H1 (cell line): ENCODE results near the gene SELENBP1. TPM values are rescaled to one million over a fixed set of nuclear protein-coding genes. Genes with fewer than 3 reads are reported as not detected.
A peak's percentile ranks its signal among the peaks of the same experiment; 100 is the strongest.

Source experiments
- CTCF ChIA-PET: fragments of 300-600 bp; sonication (Branson Sonifier 250); formaldehyde crosslinking; loops from one replicate; lab custom pipeline; 2021; ENCODE audit not compliant: partially characterized antibody; lab: Charles Lee
- POLR2A ChIA-PET: fragments of 300-600 bp; sonication (Branson Sonifier 250); formaldehyde crosslinking; loops from one replicate; lab custom pipeline; 2021; ENCODE audit warnings: inconsistent platforms; ENCODE audit not compliant: partially characterized antibody; lab: Charles Lee
- DNase-seq, 2 experiments: peaks; one replicate each; pipeline versions ENCODE4 v3.0.0 to v3.0.0-alpha.2; 2010 to 2022; ENCODE audit warnings: low spot score in 2 of 2, low read depth in 1 of 2, mixed read lengths in 1 of 2
- FAIRE-seq: peaks from 2 replicates; lab custom pipeline; 2011; peaks lifted over from hg19 to GRCh38; lab: Jason Lieb, UNC
- H2AFZ ChIP-seq: 2 replicates; pipeline ENCODE4 v1.8.1; 2012; ENCODE audit warnings: low read length, inconsistent platforms
- H2AK5ac ChIP-seq: 2 replicates; pipeline ENCODE4 v1.6.1; 2013; ENCODE audit warnings: low read depth, low read length
- H2BK120ac ChIP-seq: replicated peaks from 2 replicates; pipeline ENCODE3; 2013; ENCODE audit warnings: low read depth, low read length, inconsistent platforms
- H2BK12ac ChIP-seq: 2 replicates; pipeline ENCODE4 v1.6.1; 2013; ENCODE audit warnings: low read depth, low read length
- H2BK15ac ChIP-seq: 2 replicates; pipeline ENCODE4 v1.6.1; 2013; ENCODE audit warnings: low read length
- H2BK20ac ChIP-seq: 2 replicates; pipeline ENCODE4 v1.6.1; 2013; ENCODE audit warnings: low read length
- H2BK5ac ChIP-seq: 2 replicates; pipeline ENCODE4 v1.6.1; 2013; ENCODE audit warnings: low read depth, low read length
- H3K14ac ChIP-seq: 2 replicates; pipeline ENCODE4 v1.6.1; 2013; ENCODE audit warnings: inconsistent platforms; ENCODE audit not compliant: insufficient read length
- H3K18ac ChIP-seq: 2 replicates; pipeline ENCODE4 v1.6.1; 2013; ENCODE audit warnings: low read length; ENCODE audit errors: extremely low read depth
- H3K23ac ChIP-seq: 2 replicates; pipeline ENCODE4 v1.6.1; 2013; ENCODE audit warnings: inconsistent platforms; ENCODE audit not compliant: insufficient read length
- H3K23me2 ChIP-seq: 2 replicates; pipeline ENCODE4 v1.6.1; 2013; ENCODE audit warnings: low read depth, low read length
- H3K27ac ChIP-seq: 2 replicates; pipeline ENCODE4 v1.6.1; 2011; ENCODE audit warnings: low read depth, low read length, inconsistent platforms
- H3K27me3 ChIP-seq, 4 experiments: replicated peaks in 1 of 4; 1 replicate in 1 of 4; 2 replicates in 3 of 4; pipeline versions ENCODE4 v1.6.1 to v1.8.1; 2011 to 2013; ENCODE audit warnings: low read length in 3 of 4, mild to moderate bottlenecking in 3 of 4, inconsistent platforms in 2 of 4, mixed read lengths in 2 of 4, moderate library complexity in 1 of 4; ENCODE audit not compliant: control insufficient read depth in 3 of 4, insufficient read depth in 3 of 4; ENCODE audit errors: extremely low read depth in 1 of 4
- H3K36me3 ChIP-seq, 4 experiments: 2 replicates each; pipeline versions ENCODE4 v1.6.1 to v1.8.1; 2011 to 2013; ENCODE audit warnings: mild to moderate bottlenecking in 4 of 4, low read length in 3 of 4, moderate library complexity in 2 of 4, control low read depth in 1 of 4, inconsistent platforms in 1 of 4; ENCODE audit not compliant: insufficient read depth in 4 of 4, control insufficient read depth in 2 of 4
- H3K4ac ChIP-seq: replicated peaks from 2 replicates; pipeline ENCODE3; 2013; ENCODE audit warnings: low read length, low read depth, mixed read lengths, inconsistent platforms; ENCODE audit not compliant: insufficient read length
- H3K4me1 ChIP-seq, 4 experiments: replicated peaks in 1 of 4; 1 replicate in 1 of 4; 2 replicates in 3 of 4; pipeline versions ENCODE4 v1.6.1 to v1.8.1; 2011 to 2013; ENCODE audit warnings: low read length in 3 of 4, inconsistent platforms in 2 of 4, mixed read lengths in 1 of 4; ENCODE audit not compliant: insufficient read depth in 4 of 4, control insufficient read depth in 3 of 4
- H3K4me2 ChIP-seq, 2 experiments: 2 replicates each; pipeline versions ENCODE4 v1.6.1 to v1.8.1; 2011 to 2013; ENCODE audit warnings: low read depth in 2 of 2, low read length in 2 of 2, control low read depth in 1 of 2, inconsistent platforms in 1 of 2, mild to moderate bottlenecking in 1 of 2; ENCODE audit not compliant: insufficient read depth in 1 of 2
- H3K4me3 ChIP-seq, 4 experiments: fragments of 200-600, 300-600 bp in 1 of 4; sonication (generic), shearing (Covaris generic), sonication (Bioruptor Twin) in 1 of 4; 2 replicates each; pipeline versions ENCODE4 v1.5.1 to v1.8.1; 2011 to 2016; ENCODE audit warnings: low read length in 4 of 4, low read depth in 3 of 4, control low read depth in 2 of 4, inconsistent platforms in 2 of 4, mild to moderate bottlenecking in 2 of 4, mixed read lengths in 1 of 4, moderate library complexity in 1 of 4; ENCODE audit not compliant: insufficient read depth in 2 of 4; ENCODE audit errors: extremely low read depth in 1 of 4
- H3K56ac ChIP-seq: replicated peaks from 2 replicates; pipeline ENCODE3; 2013; ENCODE audit warnings: low read depth, mild to moderate bottlenecking, mixed read lengths, low read length, inconsistent platforms; ENCODE audit not compliant: insufficient read length
- H3K79me1 ChIP-seq: 2 replicates; pipeline ENCODE4 v1.6.1; 2013; ENCODE audit warnings: low read depth, low read length, control low read depth
- H3K79me2 ChIP-seq, 2 experiments: 2 replicates each; pipeline versions ENCODE4 v1.6.1 to v1.8.1; 2012 to 2013; ENCODE audit warnings: low read length in 2 of 2, mild to moderate bottlenecking in 2 of 2, inconsistent platforms in 1 of 2; ENCODE audit not compliant: insufficient read depth in 2 of 2, control insufficient read depth in 1 of 2
- H3K9ac ChIP-seq, 4 experiments: replicated peaks in 1 of 4; 1 replicate in 1 of 4; 2 replicates in 3 of 4; pipeline versions ENCODE4 v1.6.1 to v1.8.1; 2011 to 2013; ENCODE audit warnings: low read depth in 3 of 4, low read length in 3 of 4, control low read depth in 2 of 4, mild to moderate bottlenecking in 2 of 4, moderate library complexity in 2 of 4, inconsistent platforms in 1 of 4; ENCODE audit errors: extremely low read depth in 1 of 4
- H3K9me3 ChIP-seq, 2 experiments: 2 replicates each; pipeline versions ENCODE4 v1.6.1 to v1.8.1; 2012 to 2013; ENCODE audit warnings: mild to moderate bottlenecking in 2 of 2, moderate library complexity in 2 of 2, control low read depth in 1 of 2, inconsistent platforms in 1 of 2, low read depth in 1 of 2, low read length in 1 of 2, mixed read lengths in 1 of 2; ENCODE audit not compliant: insufficient read depth in 2 of 2
- H4K20me1 ChIP-seq, 2 experiments: replicated peaks in 1 of 2; 2 replicates each; pipeline versions ENCODE3 to v1.8.1; 2011 to 2013; ENCODE audit warnings: inconsistent platforms in 2 of 2, low read length in 2 of 2, mild to moderate bottlenecking in 1 of 2; ENCODE audit not compliant: insufficient read depth in 2 of 2, control insufficient read depth in 1 of 2
- H4K5ac ChIP-seq: 2 replicates; pipeline ENCODE4 v1.6.1; 2013; ENCODE audit warnings: low read length, low read depth, mixed read lengths, inconsistent platforms; ENCODE audit not compliant: insufficient read length
- H4K8ac ChIP-seq: 2 replicates; pipeline ENCODE4 v1.8.0; 2013; ENCODE audit warnings: mild to moderate bottlenecking, moderate library complexity, low read length, inconsistent platforms; ENCODE audit not compliant: insufficient read depth; ENCODE audit errors: extremely low read depth
- H4K91ac ChIP-seq: replicated peaks from 2 replicates; pipeline ENCODE3; 2013; ENCODE audit warnings: low read length, mixed read lengths, inconsistent platforms; ENCODE audit not compliant: insufficient read length
- CEBPB ChIP-seq: IDR thresholded peaks from 2 replicates; pipeline ENCODE4 v1.6.1; 2012; ENCODE audit warnings: low read depth, low read length
- SP2 ChIP-seq: IDR thresholded peaks from 2 replicates; pipeline ENCODE4 v1.6.1; 2012; ENCODE audit warnings: mild to moderate bottlenecking, low read length, inconsistent platforms
- WGBS, 2 experiments: shearing (Covaris generic) in 1 of 2; methylation state at CpG; one replicate each; pipeline versions ENCODE4 v1.1.6 to v1.1.7; 2013 to 2015; ENCODE audit warnings: low lambda C conversion rate in 2 of 2, mixed read lengths in 2 of 2, inconsistent platforms in 1 of 2, low coverage in 1 of 2, missing lambda C conversion rate in 1 of 2; ENCODE audit not compliant: insufficient replicate concordance in 2 of 2, insufficient coverage in 1 of 2, insufficient read length in 1 of 2; ENCODE audit errors: extremely low coverage in 1 of 2, missing lambda C conversion rate in 1 of 2; 5-methylcytosine and 5-hydroxymethylcytosine counted together
- polyA plus RNA-seq, 7 experiments: library from polyadenylated mRNA; depleted of rRNA in 3 of 7; stranded (reverse) in 5 of 7; unstranded in 2 of 7; fragments of >200 nt in 5 of 7; fragments of 200-250 nt in 2 of 7; gene quantifications; 1 replicate in 5 of 7; 2 replicates in 1 of 7; 4 replicates in 1 of 7; pipeline versions ENCODE4 v1.2.1 to v1.2.3, GENCODE V29; 2011 to 2013; ENCODE audit warnings: missing spikeins in 2 of 7, mixed read lengths in 2 of 7
- total RNA-seq: library from RNA; stranded (reverse); fragmentation: NEBNext Ultra II Directional; extraction: Animal tissue kit (Norgen Biotek cat#: 25700); gene quantifications from 2 replicates; pipeline ENCODE4 v1.2.1, GENCODE V29; 2021

Gene SELENBP1
- total and polyA plus RNA-seq, 2 of the 8 experiments (the other 6 are each of a cell fraction or from before 2014, with no cell fraction given) = 20.0 to 32.4 TPM

GRCh38 chr1:151416231-151416630 lies 43.7 kb upstream of the SELENBP1 start:
- Histone ChIP-seq H3K79me2 (no peaks in the 10 kb centered on the region), H2AK5ac (no peak overlapping the region), H3K4me1 (no peaks in the 10 kb centered on the region), H3K18ac (no peak overlapping the region), H3K4ac (no peak overlapping the region), H2BK5ac (no peak overlapping the region), H4K20me1 (no peaks in the 10 kb centered on the region), H3K23ac (no peak overlapping the region), H3K79me1 (no peaks in the 10 kb centered on the region), H3K4me3 (no peak overlapping the region), H3K14ac (no peak overlapping the region), H3K9ac (no peak overlapping the region), H2BK20ac (no peak overlapping the region), H2BK12ac (no peak overlapping the region), H3K23me2 (no peaks in the 10 kb centered on the region), H2BK120ac (no peak overlapping the region), H3K36me3 (peaks cover 13 to 64% (median 40%) of the 10 kb centered on the region in 4 experiments), H4K91ac (no peak overlapping the region), H3K27me3 (no peaks in the 10 kb centered on the region), H4K5ac (no peak overlapping the region), H2AFZ (no peak overlapping the region), H3K56ac (no peak overlapping the region), H4K8ac (no peak overlapping the region), H3K4me2 (no peak overlapping the region), H3K27ac (no peak overlapping the region), H3K9me3 (no peaks in the 10 kb centered on the region), H2BK15ac (no peak overlapping the region)
- FAIRE-seq (no peak), DNase-seq (peak in 1 of 2 experiments; percentile 29)
- POLR2A ChIA-PET = interaction anchor here (0.6 to 6.8 kb wide), 4 partner anchors 9 to 64 kb away, joined by 3 to 42 read pairs (median 4); partner anchors contain the start of gene PSMB4
- no peak for TF ChIP-seq SP2
- TF ChIP-seq CEBPB = peak; percentile 78
- CTCF ChIA-PET = interaction anchor here (0.6 to 2.3 kb wide), 4 partner anchors 10 to 339 kb away, joined by 3 to 10 read pairs (median 4); no protein-coding TSS in a partner anchor
- 100% methylated on average over 2 of the region's 4 CpGs; no CpG with 5 or more reads in 1 of the 2 experiments for WGBS, 2 experiments
